CD14-positive monocyte (primary cell): Measurements from ENCODE around the gene DDX46. TPM values are rescaled to one million over a fixed set of nuclear protein-coding genes. Genes with fewer than 3 reads are reported as not detected.

Experiments
- DNase-seq, 3 donors: peaks; one replicate each; pipeline ENCODE4 v3.0.0-alpha.2; 2011 to 2022
- H2AFZ ChIP-seq: 2 replicates; pipeline ENCODE4 v1.6.0; 2012; ENCODE audit warnings: mild to moderate bottlenecking, low read depth, low read length, inconsistent platforms; ENCODE audit not compliant: insufficient read depth, poor library complexity, severe bottlenecking
- H3K27ac ChIP-seq, 2 donors: 1 replicate in 1 of 2; 2 replicates in 1 of 2; pipeline ENCODE4 v1.5.1; 2012 to 2013; ENCODE audit warnings: low read length in 2 of 2, control low read depth in 1 of 2, inconsistent platforms in 1 of 2, low read depth in 1 of 2, mild to moderate bottlenecking in 1 of 2
- H3K27me3 ChIP-seq, 2 donors: one replicate each; pipeline versions ENCODE4 v1.6.0 to v1.6.1; 2011 to 2013; ENCODE audit warnings: low read length in 2 of 2; ENCODE audit not compliant: control insufficient read depth in 2 of 2, insufficient read depth in 2 of 2
- H3K36me3 ChIP-seq, 2 donors: replicated peaks in 1 of 2; 1 replicate in 1 of 2; 2 replicates in 1 of 2; pipeline versions ENCODE4 v1.5.1 to v1.6.1; 2012 to 2013; ENCODE audit warnings: low read length in 2 of 2, control low read depth in 1 of 2, inconsistent platforms in 1 of 2, mild to moderate bottlenecking in 1 of 2; ENCODE audit not compliant: insufficient read depth in 2 of 2, control insufficient read depth in 1 of 2
- H3K4me1 ChIP-seq, 2 donors: 1 replicate in 1 of 2; 2 replicates in 1 of 2; pipeline versions ENCODE4 v1.5.1 to v1.6.1; 2012 to 2013; ENCODE audit warnings: low read length in 2 of 2, control low read depth in 1 of 2, inconsistent platforms in 1 of 2, mild to moderate bottlenecking in 1 of 2, moderate library complexity in 1 of 2; ENCODE audit not compliant: insufficient read depth in 2 of 2, control insufficient read depth in 1 of 2
- H3K4me2 ChIP-seq: replicated peaks from 2 replicates; pipeline ENCODE3; 2012; ENCODE audit warnings: low read length, moderate library complexity, mild to moderate bottlenecking; ENCODE audit not compliant: poor library complexity, severe bottlenecking; ENCODE audit errors: extremely low read depth
- H3K4me3 ChIP-seq, 3 experiments: fragments of 200-600 bp in 1 of 3; sonication (generic) in 1 of 3; replicated peaks in 1 of 3; 1 replicate in 2 of 3; 2 replicates in 1 of 3; pipeline ENCODE4 v1.5.1; 2011 to 2013; ENCODE audit warnings: low read length in 3 of 3, mild to moderate bottlenecking in 3 of 3, control low read depth in 2 of 3, low read depth in 2 of 3, inconsistent platforms in 1 of 3, moderate library complexity in 1 of 3
- H3K79me2 ChIP-seq: 2 replicates; pipeline ENCODE4 v1.6.0; 2012; ENCODE audit warnings: mild to moderate bottlenecking, control low read depth, inconsistent platforms, low read length, moderate library complexity; ENCODE audit not compliant: insufficient read depth
- H3K9ac ChIP-seq: 2 replicates; pipeline ENCODE4 v1.6.0; 2017; ENCODE audit warnings: low read length, mild to moderate bottlenecking; ENCODE audit not compliant: insufficient read depth, poor library complexity, severe bottlenecking
- H3K9me3 ChIP-seq, 2 donors: replicated peaks in 1 of 2; 1 replicate in 1 of 2; 2 replicates in 1 of 2; pipeline versions ENCODE4 v1.5.1 to v1.6.1; 2012 to 2013; ENCODE audit warnings: low read length in 2 of 2, control low read depth in 1 of 2; ENCODE audit not compliant: control insufficient read depth in 1 of 2, insufficient read depth in 1 of 2
- H4K20me1 ChIP-seq: 2 replicates; pipeline ENCODE4 v1.6.0; 2012; ENCODE audit warnings: mild to moderate bottlenecking, low read length, control low read depth, moderate library complexity; ENCODE audit not compliant: insufficient read depth
- H3K27ac Mint-ChIP-seq, 7 donors: one replicate each; pipeline ENCODE4 v1.8.0; 2020; ENCODE audit warnings: mild to moderate bottlenecking in 7 of 7, mixed read lengths in 7 of 7, moderate library complexity in 6 of 7, inconsistent platforms in 2 of 7
- H3K27me3 Mint-ChIP-seq, 3 donors: one replicate each; pipeline ENCODE4 v1.8.0; 2021 to 2022; ENCODE audit warnings: low read depth in 3 of 3, mild to moderate bottlenecking in 3 of 3, mixed read lengths in 3 of 3, moderate library complexity in 3 of 3, inconsistent platforms in 1 of 3
- H3K36me3 Mint-ChIP-seq, 2 donors: one replicate each; pipeline ENCODE4 v1.8.0; 2020; ENCODE audit warnings: mixed read lengths in 2 of 2, inconsistent platforms in 1 of 2, mild to moderate bottlenecking in 1 of 2
- H3K4me1 Mint-ChIP-seq: one replicate; pipeline ENCODE4 v1.8.0; 2020; ENCODE audit warnings: mild to moderate bottlenecking, mixed read lengths
- H3K4me3 Mint-ChIP-seq, 2 donors: one replicate each; pipeline ENCODE4 v1.8.0; 2020; ENCODE audit warnings: mild to moderate bottlenecking in 2 of 2, mixed read lengths in 2 of 2, moderate library complexity in 1 of 2
- H3K9me3 Mint-ChIP-seq, 7 donors: one replicate each; pipeline ENCODE4 v1.8.0; 2020 to 2022; ENCODE audit warnings: mixed read lengths in 7 of 7, mild to moderate bottlenecking in 6 of 7, moderate library complexity in 6 of 7, inconsistent platforms in 2 of 7
- CTCF ChIP-seq: fragments of 200-600 bp; IDR thresholded peaks from one replicate; pipeline ENCODE4 v1.8.0; 2022; ENCODE audit warnings: antibody characterized with exemption, mild to moderate bottlenecking
- WGBS: methylation state at CpG from one replicate; pipeline ENCODE4 v1.1.5; 2013; ENCODE audit warnings: missing lambda C conversion rate; ENCODE audit not compliant: insufficient coverage; 5-methylcytosine and 5-hydroxymethylcytosine counted together
- intact Hi-C, 2 donors: fragments of 100-400 bp; cut with micrococcal nuclease; formaldehyde crosslinking; loops; one replicate each; pipeline versions ENCODE4 v1.15.0 to v1.15.1; 2023
- polyA plus RNA-seq, 3 donors: library from polyadenylated mRNA; depleted of rRNA in 1 of 3; unstranded in 2 of 3; stranded (reverse) in 1 of 3; fragments of 300-500 nt in 2 of 3; fragments of >200 nt in 1 of 3; fragmentation: Illumina TruSeq in 2 of 3; gene quantifications; 1 replicate in 2 of 3; 2 replicates in 1 of 3; pipeline ENCODE4 v1.2.3, GENCODE V29; 2012 to 2021

DDX46 gene
- polyA plus RNA-seq, 3 donors, result 7.6 to 22.3 (median 11.8) TPM

DNA sequence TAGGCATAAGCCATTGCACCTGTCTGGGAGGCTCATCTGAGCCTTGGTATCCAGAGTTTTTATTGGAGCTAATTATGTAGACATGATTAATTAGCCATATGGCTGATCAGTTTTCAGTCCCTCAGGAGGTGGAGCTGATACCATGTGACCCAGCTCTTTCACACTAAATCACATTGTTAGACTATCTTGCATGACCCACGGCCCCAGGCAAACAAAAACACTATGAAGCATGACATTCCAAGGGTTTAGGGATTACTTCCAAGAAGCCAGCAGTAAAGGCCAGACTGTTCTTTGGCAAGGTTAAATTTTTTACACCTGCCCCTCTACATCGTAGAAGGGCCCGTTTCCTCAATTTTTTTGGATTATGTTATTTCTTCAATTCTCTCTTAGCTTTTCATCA, 82.2 kb downstream of the DDX46 start:
- no peak overlapping the region for H3K27ac ChIP-seq
- peaks cover 17 to 47% of the 10 kb centered on the region in 2 donors for H3K36me3 ChIP-seq
- Mint-ChIP-seq H3K27ac (no peak overlapping the region), H3K4me1 (peaks cover 7% of the 10 kb centered on the region), H3K4me3 (no peak overlapping the region), H3K36me3 (peaks cover 22 to 49% of the 10 kb centered on the region in 2 donors), H3K27me3 (no peaks in the 10 kb centered on the region), H3K9me3 (peaks cover 0 to 2% (median 0%) of the 10 kb centered on the region in 7 donors)
- H4K20me1 ChIP-seq, result no peaks in the 10 kb centered on the region
- no peaks in the 10 kb centered on the region for H3K79me2 ChIP-seq
- no peak overlapping the region for H3K4me3 ChIP-seq
- H3K27me3 ChIP-seq, result no peaks in the 10 kb centered on the region
- H3K9me3 ChIP-seq, result no peaks in the 10 kb centered on the region
- H3K4me2 ChIP-seq, result no peak overlapping the region
- intact Hi-C loops, result loop anchor here in 1 of 2 donors (10.0 kb wide), 1 partner anchor 86 kb away; the partner anchor contains the start of gene DDX46
- TF ChIP-seq CTCF, result no peak
- peaks cover 7% of the 10 kb centered on the region in 2 donors for H3K4me1 ChIP-seq
- DNase-seq, result no peak
- H3K9ac ChIP-seq, result no peak overlapping the region
- H2AFZ ChIP-seq, result no peak overlapping the region
- WGBS, result 100% methylated on average over 1 of the region's 3 CpGs

- Histone ChIP-seq H3K9ac (no peak overlapping the region), H2AFZ (no peak overlapping the region), H3K4me2 (no peak overlapping the region), H3K79me2 (peaks cover 33% of the 10 kb centered on the region), H4K20me1 (peaks cover 5% of the 10 kb centered on the region), H3K27me3 (no peaks in the 10 kb centered on the region), H3K4me3 (no peak overlapping the region), H3K4me1 (peaks cover 18 to 20% of the 10 kb centered on the region in 2 donors), H3K36me3 (peaks cover 9 to 29% of the 10 kb centered on the region in 2 donors), H3K9me3 (no peaks in the 10 kb centered on the region), H3K27ac (no peak overlapping the region)
- no CpG with 5 or more reads among the region's 1 CpG for WGBS
- peaks cover 6 to 36% of the 10 kb centered on the region in 2 donors for H3K36me3 Mint-ChIP-seq
- intact Hi-C loops, result loop anchor here in 1 of 2 donors (10.0 kb wide), 1 partner anchor 89 kb away; the partner anchor contains the start of gene DDX46
- peaks cover 23% of the 10 kb centered on the region for H3K4me1 Mint-ChIP-seq
- peaks cover 0 to 2% (median 0%) of the 10 kb centered on the region in 7 donors for H3K9me3 Mint-ChIP-seq
- H3K27ac Mint-ChIP-seq, result peak overlapping the region in 1 of 7 donors; percentile 17
- TF ChIP-seq CTCF, result no peak
- no peak overlapping the region for H3K4me3 Mint-ChIP-seq
- DNase-seq, result no peak
- H3K27me3 Mint-ChIP-seq, result no peaks in the 10 kb centered on the region
Measured at GRCh38 chr5:134844252-134844651, 85.7 kb downstream of the DDX46 start.
